Kidney (tissue), 14 donors: ENCODE data around the gene CHMP1A. TPM values are rescaled to one million over a fixed set of nuclear protein-coding genes. Genes with fewer than 3 reads are reported as not detected.

Experiments
- DNase-seq, 5 donors: peaks; one replicate each; pipeline ENCODE4 v3.0.0-alpha.2; 2013 to 2020
- FAIRE-seq: peaks from 2 replicates; lab custom pipeline; 2012; peaks lifted over from hg19 to GRCh38; lab: Jason Lieb, UNC
- H3K27ac ChIP-seq, 2 donors: one replicate each; pipeline ENCODE4 v1.7.0; 2013; ENCODE audit warnings: low read depth in 2 of 2, low read length in 2 of 2, inconsistent platforms in 1 of 2
- H3K27me3 ChIP-seq: one replicate; pipeline ENCODE4 v1.7.1; 2013; ENCODE audit warnings: low read length, inconsistent platforms; ENCODE audit not compliant: control insufficient read depth, insufficient read depth
- H3K36me3 ChIP-seq, 3 donors: one replicate each; pipeline versions ENCODE4 v1.7.0 to v1.7.1; 2013; ENCODE audit warnings: low read length in 3 of 3, control low read depth in 1 of 3, inconsistent platforms in 1 of 3; ENCODE audit not compliant: insufficient read depth in 3 of 3, control insufficient read depth in 2 of 3
- H3K4me1 ChIP-seq, 3 donors: one replicate each; pipeline versions ENCODE4 v1.7.0 to v1.7.1; 2013; ENCODE audit warnings: low read length in 3 of 3, inconsistent platforms in 1 of 3, low read depth in 1 of 3; ENCODE audit not compliant: control insufficient read depth in 2 of 3, insufficient read depth in 2 of 3
- H3K4me3 ChIP-seq, 3 donors: one replicate each; pipeline versions ENCODE4 v1.7.0 to v1.8.1; 2013; ENCODE audit warnings: low read length in 3 of 3, control low read depth in 1 of 3, inconsistent platforms in 1 of 3
- H3K9ac ChIP-seq, 3 donors: one replicate each; pipeline versions ENCODE4 v1.7.0 to v1.7.1; 2013; ENCODE audit warnings: low read length in 3 of 3, control low read depth in 1 of 3, inconsistent platforms in 1 of 3
- H3K9me3 ChIP-seq, 3 donors: one replicate each; pipeline versions ENCODE4 v1.7.0 to v1.7.1; 2013; ENCODE audit warnings: low read length in 3 of 3, control low read depth in 1 of 3, inconsistent platforms in 1 of 3; ENCODE audit not compliant: control insufficient read depth in 2 of 3, insufficient read depth in 1 of 3
- CTCF ChIP-seq: IDR thresholded peaks from 3 replicates; pipeline ENCODE4 v1.5.1; 2012; ENCODE audit warnings: mild to moderate bottlenecking, moderate library complexity, borderline replicate concordance; ENCODE audit not compliant: insufficient read depth; ENCODE audit errors: extremely low read depth
- intact Hi-C: fragments of 100-400 bp; cut with DNase I; formaldehyde crosslinking; loops from one replicate; pipeline ENCODE4 v1.11.1; 2022
- polyA plus RNA-seq: library from polyadenylated mRNA; stranded (reverse); fragments of 350-450 nt; fragmentation: Illumina TruSeq; extraction: RNeasy Lipid Tissue Mini Kit (QIAGEN cat#74804); gene quantifications from one replicate; pipeline ENCODE4 v1.2.3, GENCODE V29; 2014; ENCODE audit warnings: low read depth, low replicate concordance; ENCODE audit not compliant: insufficient read depth
- total RNA-seq: library from RNA; stranded (reverse); fragmentation: NEBNext Ultra II Directional; extraction: Animal tissue kit (Norgen Biotek cat#: 25700); gene quantifications from one replicate; pipeline ENCODE4 v1.2.1, GENCODE V29; 2021
- donor health status: control.
- donor health status: control.
- donor health status: control.
- donor health status: control.
- donor health status: control.
- donor health status: DM: yes; HTN: yes; CAD: no.
- donor health status: Normal renal cell carcinoma (clear cell type).

CHMP1A gene
- total and polyA plus RNA-seq, 2 donors from 2014 or later = 71.3 to 96.1 TPM

- Histone ChIP-seq H3K4me3 (no peak overlapping the region), H3K27me3 (no peaks in the 10 kb centered on the region), H3K4me1 (peaks cover 0 to 4% (median 0%) of the 10 kb centered on the region in 3 donors), H3K9ac (no peak overlapping the region), H3K27ac (no peak overlapping the region), H3K36me3 (peaks cover 2 to 12% (median 9%) of the 10 kb centered on the region in 3 donors), H3K9me3 (no peaks in the 10 kb centered on the region)
- intact Hi-C loops = loop anchor here (10.0 kb wide), 1 partner anchor 69 kb away; the partner anchor contains the start of gene CPNE7
- no peak for DNase-seq
- FAIRE-seq = no peak
- no peak for TF ChIP-seq CTCF
Measured at GRCh38 chr16:89643769-89644300, 13.7 kb downstream of the CHMP1A start.

DNA sequence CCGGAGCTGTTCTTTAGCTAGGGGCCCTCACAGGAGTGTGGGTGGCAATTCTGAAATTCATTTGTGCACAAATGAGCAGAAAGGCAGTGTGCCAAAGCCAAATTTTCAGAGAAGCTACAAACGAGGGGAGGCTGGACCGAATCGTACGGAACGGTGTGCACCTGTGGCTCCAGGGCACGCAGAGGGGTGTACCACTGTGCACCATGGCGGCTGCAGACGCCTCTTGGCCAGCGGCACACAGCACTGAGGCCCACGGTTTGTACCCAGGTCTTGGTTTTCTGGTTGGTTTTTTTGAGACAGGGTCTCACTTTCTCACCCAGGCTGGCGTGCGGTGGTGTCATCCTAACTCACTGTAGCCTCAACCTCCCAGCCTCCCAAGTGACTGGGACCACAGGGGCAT, 14.9 kb downstream of the CHMP1A start:
- Histone ChIP-seq H3K27ac (no peak overlapping the region), H3K27me3 (no peaks in the 10 kb centered on the region), H3K4me1 (peaks cover 0 to 4% (median 0%) of the 10 kb centered on the region in 3 donors), H3K36me3 (peaks cover 2 to 12% (median 9%) of the 10 kb centered on the region in 3 donors), H3K9ac (no peak overlapping the region), H3K4me3 (no peak overlapping the region), H3K9me3 (no peaks in the 10 kb centered on the region)
- no peak for TF ChIP-seq CTCF
- FAIRE-seq = no peak
- intact Hi-C loops = loop anchor here (10.0 kb wide), 1 partner anchor 68 kb away; the partner anchor contains the start of gene CPNE7
- no peak for DNase-seq

- Histone ChIP-seq H3K4me1 (peaks cover 0 to 4% (median 0%) of the 10 kb centered on the region in 3 donors), H3K36me3 (peaks cover 0 to 9% (median 7%) of the 10 kb centered on the region in 3 donors), H3K27ac (no peak overlapping the region), H3K9ac (no peak overlapping the region), H3K27me3 (no peaks in the 10 kb centered on the region), H3K4me3 (no peak overlapping the region), H3K9me3 (no peaks in the 10 kb centered on the region)
- intact Hi-C loops = loop anchor here (10.0 kb wide), 1 partner anchor 67 kb away; the partner anchor contains the start of gene CPNE7
- peak in 4 of 5 donors; percentile 52 to 71 (median 66) for DNase-seq
- FAIRE-seq = no peak
- no peak for TF ChIP-seq CTCF
Measured at GRCh38 chr16:89641458-89642119, 15.9 kb downstream of the CHMP1A start.
